ENCODE measurements around the gene ZNF211.

ZNF211 gene

DNA sequence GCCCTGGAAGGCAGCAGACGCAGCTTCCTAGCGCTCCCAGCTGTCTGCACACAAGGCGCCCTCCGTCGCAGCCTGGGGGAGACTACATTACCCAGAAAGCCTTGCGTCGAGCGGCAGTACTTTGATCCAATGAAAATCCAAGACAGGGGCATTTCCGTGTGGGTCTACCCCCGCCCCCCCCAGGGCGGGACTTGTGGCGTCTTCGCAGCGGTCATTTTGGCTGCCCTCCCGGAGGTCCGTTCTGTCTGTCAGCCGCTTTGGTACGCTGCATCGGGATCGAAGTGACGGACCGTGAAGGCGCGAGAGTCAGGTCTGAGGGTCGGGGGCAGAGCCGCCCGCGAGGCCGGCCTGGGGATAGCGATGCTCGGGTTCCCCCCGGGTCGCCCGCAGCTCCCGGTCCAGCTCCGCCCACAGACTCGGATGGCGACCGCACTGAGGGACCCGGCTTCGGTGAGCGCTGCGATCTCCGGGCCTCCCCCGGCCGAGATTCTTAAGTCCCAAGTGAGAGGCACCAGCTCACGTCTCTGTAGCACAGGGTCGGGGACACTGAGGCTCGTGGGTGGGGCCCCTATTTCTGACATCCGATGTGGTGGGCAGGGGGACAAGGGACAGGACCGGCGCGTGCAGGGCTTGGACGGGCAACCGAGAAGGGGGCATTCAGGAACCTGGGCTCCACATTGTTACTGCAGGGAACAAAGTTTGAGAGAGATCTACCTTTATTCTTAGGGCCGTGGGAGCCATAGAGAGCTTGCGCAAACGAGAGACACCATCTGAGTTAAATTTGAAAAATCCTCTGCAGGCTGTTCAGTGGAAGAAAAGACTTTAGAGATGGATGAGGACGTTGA, at the start of gene ZNF211:
Gene ZNF211, plus strand, starts transcription at position 182 of the 845 bp plus-strand sequence. Its CDS starts 179 bp downstream, at position 361.
- peak; percentile 95 for DNase-seq

DNA sequence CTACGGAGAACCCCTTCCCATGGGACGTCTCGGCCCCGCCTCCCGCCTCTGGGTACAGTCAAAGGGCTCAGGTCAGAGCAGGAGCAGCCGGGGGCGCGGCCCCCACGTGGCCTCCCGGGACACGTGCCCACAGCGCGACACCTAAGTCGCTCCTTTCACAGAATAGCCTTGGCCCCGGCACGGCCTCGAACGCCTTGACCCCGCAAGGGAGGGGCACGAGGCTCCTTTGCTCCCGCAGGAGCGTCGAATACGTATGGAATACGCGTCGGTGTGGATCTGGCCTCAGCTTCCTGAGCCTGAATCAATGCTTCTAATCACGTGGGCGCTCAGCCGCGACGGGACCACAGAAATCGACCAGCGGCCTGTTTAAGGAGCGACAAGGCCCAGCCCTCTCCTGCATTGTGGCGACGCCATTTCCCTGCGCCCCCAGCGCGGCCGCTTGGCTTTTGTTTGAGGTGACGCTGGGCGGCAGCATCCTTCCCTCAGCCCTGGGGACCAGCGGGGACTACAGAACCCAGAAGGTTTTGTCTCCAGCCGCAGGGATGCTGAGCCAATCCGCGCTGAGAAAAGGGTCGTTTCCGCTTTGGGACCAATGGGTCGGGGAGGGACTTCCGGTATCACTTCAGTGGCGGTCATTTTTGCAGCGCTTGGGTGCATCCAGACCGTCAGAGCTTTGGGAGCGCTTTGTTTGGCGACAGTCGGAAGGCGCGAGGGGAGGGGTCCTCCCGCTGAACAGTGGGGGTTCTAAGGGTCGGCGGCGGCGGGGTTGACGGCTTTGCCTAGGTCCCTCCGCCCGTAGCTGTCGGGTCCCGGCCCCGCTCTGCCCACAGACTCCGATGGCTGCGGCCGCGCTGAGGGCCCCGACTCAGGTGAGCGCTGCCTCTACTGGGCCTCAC, 49.2 kb upstream of the ZNF211 start, which contains the start of gene ZIK1:
Gene ZIK1, plus strand, starts transcription at position 625 of the 896 bp plus-strand sequence. Its CDS starts 212 bp downstream, at position 837.
- DNase-seq, result peak; percentile 96

DNA sequence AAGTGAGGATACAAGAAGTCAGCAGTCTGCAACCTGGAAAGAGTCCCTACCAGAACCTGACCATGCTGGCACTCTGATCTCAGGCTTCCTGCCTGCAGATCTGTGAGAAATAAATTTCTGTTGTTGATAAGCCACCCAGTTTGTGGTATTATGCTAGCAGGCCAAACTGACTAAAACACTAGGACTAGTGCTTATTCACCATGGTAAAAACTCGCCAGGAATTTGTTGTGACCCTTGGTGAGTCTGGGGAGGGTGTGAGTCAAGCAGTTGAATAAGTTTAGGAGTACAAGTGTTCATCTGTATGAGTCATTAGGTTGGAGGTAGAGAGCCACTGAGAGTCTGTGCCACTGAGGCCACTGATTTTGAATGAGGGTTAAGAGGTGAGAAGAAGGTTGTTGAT, 45.4 kb upstream of the ZNF211 start:
- DNase-seq, result peak; percentile 69

DNA sequence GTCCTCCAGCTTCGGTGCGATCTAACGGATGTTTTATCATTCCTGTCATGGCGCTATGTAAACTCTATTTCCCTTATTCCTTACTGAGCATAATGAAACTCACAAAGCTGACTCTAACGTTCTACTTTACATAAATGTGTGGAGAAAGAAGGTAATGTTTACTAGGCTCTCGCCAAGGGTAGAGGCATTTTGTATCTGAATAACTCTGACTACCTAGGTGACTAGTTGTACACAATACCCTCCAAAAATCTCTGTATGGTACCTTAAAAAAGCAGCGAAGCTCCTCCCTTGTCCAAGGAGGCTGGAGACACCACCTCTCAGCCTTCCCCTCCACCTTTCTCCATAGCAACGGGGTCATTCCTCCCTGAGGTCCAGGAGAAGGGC, 33.6 kb upstream of the ZNF211 start:
- DNase-seq, result no peak

DNA sequence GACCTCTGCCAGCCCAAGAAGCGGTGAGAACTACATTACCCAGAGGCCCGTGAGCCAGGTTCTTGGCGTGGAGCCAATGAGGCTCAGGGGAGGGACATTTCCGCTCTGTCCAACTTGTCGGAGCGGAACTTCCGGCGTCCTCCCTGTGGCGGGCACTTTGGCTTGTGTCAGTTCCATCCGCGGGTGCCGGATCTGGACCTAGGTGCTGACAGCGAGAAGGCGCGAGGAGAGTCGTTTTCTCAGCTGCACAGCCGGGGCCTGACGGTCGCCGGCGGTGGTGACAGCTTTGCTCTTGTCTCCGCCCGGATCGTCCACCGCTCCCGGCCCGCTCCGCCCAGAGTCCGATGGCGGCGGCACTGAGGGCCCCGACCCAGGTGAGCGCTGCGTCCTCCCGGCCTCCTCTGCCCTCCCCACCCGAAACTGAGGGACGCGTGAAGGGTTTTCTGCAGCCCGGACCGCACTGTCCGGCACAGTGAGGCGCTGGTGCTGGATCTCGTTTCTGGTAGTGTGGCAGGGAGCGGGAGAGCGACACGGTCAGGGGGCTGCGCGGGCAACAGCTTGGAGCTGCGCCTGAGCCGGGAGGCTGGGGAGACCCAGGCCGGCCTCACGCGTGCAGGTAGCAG, 33.1 kb upstream of the ZNF211 start, which contains the start of gene ZNF530:
Gene ZNF530, plus strand, starts transcription at position 125 of the 623 bp plus-strand sequence. CDS start 4,461 bp downstream, outside the sequence.
- peak; percentile 94 for DNase-seq

DNA sequence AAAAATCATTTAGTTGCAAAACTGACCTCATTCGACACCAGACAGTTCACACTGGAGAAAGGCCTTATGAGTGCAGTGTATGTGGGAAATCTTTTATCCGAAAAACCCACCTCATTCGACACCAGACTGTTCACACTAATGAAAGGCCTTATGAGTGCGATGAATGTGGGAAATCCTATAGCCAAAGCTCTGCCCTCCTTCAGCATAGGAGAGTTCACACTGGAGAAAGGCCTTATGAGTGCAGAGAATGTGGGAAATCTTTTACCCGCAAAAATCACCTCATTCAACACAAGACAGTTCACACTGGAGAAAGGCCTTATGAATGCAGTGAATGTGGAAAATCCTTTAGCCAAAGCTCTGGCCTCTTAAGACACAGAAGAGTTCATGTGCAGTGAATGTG, 26.0 kb upstream of the ZNF211 start:
- no peak for DNase-seq

DNA sequence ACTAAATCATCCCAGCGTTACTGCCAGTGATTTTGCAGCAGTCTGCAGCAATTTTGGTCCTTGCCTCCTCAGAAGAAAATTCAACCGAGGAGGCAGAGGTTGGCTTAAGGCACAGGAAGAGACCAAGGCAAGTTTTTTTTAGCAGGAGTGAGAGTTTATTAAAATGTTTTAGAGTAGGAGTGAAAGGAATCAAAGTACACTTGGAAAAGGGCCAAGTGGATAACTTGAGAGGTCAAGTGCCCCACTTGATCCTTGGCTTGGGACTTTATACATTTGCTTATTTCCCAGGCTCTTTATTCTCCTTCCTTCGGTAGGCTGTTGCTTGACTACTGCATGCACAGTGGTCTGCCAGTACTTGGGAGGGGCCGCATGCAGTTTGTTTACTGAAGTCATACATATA, 21.9 kb upstream of the ZNF211 start:
- no peak for DNase-seq

DNA sequence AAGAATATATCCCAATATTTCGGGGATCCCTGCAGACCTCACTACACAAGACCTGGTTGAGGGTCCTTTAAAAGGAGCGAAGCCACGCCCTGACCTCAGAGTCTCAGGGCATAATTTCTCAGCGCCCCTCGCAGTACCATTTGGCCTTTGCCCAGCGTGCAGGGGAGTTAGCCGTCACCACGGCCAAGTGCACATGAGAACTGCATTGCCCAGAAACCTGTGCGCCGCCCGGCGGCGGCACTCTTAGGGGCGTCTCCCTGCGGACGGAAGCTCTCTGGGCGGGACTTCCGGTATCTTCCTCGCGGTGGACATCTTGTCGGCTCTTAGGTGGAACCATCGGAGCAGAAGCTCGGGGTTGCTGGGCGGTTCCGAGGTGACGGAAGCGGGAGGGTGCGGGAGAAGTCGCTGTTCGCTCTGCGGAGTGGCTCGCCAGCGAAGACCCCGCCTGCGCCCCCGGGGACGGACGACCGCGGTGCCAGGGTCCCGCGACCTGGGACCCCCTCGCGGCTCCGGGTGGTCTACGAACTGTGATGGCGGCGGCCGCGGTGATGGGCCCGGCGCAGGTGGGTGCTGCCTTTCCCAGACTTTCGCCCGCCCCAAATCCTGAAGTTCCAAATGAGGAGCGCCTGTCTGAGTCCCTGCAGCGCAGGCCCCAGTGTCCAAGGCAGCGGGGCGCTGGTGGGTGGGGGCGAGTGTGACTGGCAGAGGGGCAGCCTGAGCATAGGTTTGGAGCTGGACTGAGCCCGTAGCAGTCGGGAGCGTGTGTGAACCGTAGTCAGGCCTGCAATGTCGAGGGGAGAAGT, 18.8 kb upstream of the ZNF211 start, which contains the start of gene ZNF134:
Gene ZNF134, plus strand, starts transcription at position 302 of the 803 bp plus-strand sequence. CDS start 5,227 bp downstream, outside the sequence.
- peak; percentile 90 for DNase-seq

DNA sequence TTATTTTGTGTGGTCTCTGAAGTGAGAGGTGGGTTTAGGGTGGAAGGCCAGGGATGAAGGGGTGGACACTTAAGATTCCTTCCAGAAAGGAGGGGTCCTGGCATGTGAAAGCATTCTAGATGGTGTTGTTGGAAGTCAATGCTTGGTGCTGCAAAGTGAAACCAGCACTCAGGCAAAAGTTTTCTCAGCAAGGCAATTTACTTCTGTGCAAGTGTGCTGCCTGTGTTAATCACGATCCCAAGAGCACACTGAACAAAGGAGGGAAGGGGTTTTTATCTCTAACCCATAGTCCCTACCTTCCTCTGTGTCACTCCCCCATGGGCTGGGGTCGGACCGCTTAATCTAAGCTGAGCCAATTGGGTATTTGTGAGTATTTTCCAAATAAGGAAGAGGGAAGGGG, 17.6 kb upstream of the ZNF211 start:
- DNase-seq, result no peak

DNA sequence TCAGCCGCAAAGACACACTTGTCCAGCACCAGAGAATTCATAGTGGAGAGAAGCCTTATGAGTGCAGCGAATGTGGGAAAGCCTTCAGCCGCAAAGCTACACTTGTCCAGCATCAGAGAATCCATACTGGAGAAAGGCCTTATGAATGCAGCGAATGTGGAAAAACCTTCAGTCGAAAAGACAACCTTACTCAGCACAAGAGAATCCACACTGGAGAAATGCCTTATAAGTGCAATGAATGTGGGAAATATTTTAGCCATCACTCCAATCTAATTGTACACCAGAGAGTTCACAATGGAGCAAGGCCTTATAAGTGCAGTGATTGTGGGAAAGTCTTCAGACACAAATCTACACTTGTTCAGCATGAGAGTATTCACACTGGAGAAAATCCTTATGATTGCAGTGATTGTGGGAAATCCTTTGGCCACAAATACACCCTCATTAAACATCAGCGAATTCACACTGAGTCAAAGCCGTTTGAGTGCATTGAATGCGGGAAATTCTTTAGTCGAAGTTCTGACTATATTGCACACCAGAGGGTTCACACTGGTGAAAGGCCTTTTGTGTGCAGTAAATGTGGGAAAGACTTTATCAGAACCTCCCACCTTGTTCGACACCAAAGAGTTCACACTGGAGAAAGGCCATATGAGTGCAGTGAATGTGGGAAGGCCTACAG, 12.2 kb upstream of the ZNF211 start:
- DNase-seq, result peak; percentile 19

DNA sequence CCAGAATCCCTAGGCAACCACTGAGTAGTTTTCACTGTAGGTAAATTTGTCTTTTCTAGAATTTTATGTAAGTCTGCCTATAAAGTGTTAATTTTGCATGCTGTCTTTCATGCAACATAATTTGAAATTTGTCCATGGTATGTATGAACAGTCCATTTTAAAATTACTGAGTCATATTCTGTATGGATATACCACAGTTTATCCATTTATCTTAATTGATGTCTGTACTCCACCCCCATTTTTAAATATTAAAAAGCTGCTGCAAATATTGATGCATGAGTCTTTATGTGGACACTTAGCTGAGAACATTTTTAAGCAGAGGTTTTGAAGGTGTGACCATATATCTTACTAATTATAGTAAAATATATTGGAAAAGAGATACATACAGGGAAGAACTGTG, 9.9 kb upstream of the ZNF211 start:
- no peak for DNase-seq

DNA sequence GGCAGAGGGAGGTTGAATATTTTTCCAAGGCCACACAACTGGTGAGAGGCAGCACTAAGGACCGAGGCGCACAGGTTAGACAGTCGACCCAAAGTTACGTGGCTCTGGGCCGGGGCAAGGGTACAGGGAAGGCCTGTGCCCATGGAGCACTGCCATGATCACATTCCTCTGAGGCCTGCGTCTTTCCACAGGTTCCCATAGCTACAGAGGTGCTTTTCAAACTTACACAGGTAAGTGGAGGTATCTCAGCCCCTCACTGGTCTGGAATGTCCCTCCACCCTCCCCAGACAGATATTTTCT, 814 bp downstream of the ZNF211 start:
- no peak for DNase-seq

DNA sequence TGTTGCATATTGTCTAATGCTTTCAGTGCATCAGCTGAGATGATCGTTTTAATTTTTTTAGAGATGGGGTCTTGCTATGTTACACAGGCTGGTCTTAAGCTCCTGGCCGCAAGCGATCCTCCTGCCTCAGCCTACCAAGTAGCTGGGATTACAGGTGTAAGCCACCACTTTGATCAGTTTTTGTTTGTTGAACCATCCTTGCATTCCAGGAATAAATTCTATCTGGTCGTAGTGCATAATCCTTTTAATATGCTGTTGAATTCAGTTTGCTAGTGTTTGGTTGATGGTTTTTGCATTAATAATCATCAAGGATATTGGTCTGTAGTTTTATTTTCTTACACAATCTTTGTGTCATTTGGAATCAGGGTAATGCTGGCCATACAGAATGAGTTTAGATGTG, 4.4 kb downstream of the ZNF211 start:
- DNase-seq, result no peak

DNA sequence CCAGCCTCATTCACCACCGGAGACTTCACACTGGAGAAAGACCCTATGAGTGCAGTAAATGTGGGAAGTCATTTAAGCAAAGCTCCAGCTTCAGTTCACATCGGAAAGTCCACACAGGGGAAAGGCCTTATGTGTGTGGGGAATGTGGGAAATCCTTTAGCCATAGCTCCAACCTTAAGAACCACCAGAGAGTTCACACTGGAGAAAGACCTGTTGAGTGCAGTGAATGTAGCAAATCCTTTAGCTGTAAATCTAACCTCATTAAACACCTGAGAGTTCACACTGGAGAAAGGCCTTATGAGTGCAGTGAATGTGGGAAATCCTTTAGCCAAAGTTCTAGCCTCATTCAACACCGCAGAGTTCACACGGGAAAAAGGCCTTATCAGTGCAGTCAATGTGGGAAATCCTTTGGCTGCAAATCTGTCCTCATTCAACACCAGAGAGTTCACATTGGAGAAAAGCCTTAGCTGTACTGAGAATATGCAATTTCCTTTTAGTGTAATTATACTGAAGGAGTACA, 8.8 kb downstream of the ZNF211 start:
- no peak for DNase-seq

DNA sequence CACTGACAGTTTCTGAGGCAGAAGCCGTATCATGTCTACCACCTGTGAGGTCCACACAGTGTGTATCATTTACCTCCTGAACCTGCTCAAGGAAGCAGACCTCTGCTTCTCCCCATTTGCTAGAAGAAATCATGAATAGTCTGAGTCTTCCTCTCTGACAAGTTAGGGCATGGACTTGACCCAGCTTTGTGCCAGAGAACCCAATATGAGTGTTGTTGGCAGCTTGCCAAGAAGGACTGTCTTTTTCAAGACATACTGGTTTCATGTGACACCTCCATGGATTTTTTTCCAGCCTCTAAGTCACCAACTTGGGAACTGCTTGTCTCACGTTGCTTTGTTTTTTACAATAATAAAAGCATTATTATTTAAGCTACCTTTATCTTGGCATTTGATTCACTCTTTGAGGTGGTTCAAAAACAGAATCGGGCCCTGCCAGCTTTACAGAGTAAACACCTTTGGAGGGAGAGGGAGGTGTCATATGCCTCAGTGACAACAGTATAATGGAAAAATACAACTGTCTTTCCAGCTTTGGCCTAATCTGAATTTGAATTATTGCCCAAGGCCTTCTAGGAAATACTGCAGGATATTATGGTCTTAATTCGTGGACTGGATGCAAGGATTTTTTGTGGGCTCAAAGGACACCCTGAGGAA, 9.6 kb downstream of the ZNF211 start:
- DNase-seq, result no peak

DNA sequence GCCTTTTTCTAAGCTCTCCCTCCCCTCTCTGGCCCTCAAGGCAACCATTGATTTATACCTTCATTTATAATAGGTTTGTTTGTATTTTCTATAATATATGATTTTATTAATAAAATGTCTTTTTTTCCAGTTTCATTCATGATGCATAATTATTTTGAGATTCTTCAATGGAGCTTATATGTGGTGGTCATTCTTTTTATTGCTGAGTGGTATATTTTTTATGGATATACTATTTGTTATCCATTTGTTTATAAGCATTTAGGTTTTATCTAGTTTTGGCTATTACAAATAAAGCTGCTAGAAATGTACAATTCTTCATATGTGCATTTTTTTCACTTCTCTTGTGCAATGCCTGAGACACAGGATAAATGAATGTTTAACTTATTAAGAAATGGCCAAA, 10.8 kb downstream of the ZNF211 start:
- no peak for DNase-seq

DNA sequence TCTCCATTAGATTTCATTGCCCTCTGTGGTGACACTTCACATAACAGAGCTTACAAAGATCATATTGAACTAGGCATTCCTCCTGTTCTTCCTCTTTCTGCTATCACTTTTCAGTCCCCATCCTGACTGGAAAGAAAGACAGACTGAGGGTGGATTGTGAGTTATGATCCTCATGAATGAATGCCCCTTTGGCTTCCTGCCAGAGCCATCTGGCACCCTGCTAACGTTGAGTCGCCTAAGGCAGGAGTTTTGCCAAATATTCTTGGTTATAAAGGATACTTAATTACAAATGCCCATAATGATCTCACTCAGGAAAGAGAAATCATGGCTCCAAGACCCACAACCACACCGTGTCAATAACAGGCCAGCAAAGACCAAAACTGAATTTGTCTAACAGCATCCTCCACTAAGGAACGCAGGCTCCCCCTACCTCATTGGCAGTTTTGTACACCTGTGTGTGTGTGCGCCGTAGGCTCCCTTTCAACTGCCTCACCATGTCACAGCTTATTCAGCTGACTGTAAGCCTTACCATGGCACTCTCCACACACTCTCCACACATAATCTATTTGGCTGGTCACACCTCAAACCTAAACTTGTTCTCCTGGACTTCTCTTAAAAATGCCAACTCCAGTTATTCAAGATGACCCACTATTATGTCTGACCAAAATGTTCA, 15.5 kb downstream of the ZNF211 start:
- no peak for DNase-seq

DNA sequence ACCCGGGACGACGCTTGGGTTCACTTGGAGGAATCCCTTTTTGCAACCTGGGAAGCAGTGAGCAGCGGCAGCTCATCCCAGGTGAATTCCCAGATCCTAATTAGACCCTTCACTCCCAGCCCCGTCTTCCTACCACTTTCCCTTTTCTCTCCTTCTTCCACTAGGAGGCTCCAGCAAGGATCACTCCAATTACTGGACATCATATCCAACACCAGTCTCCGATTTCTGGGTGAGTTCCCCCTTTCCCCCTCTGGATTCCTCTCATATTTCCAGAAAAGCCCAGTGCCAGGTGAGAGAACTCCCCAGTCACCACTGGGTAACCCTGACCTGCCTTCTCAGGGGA, 18.7 kb downstream of the ZNF211 start:
- no peak for DNase-seq

DNA sequence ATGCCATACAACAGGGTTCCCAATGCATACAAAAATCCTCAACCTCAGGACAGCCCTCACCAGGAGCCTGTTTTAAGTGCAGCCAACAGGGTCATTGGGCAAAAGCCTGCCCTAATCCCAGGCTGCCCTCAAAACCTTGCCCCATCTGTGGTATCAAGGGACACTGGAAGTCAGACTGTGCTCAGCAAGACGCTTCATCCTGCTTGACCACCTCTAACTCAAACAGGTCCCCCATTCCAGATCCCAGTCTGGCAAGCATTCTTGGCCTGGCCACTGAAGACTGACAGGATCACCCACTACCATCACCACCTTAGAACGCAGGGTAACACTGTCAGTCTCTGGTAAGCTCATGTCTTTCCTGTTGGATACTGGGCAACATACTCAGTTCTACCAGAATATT, 20.7 kb downstream of the ZNF211 start:
- DNase-seq, result no peak

DNA sequence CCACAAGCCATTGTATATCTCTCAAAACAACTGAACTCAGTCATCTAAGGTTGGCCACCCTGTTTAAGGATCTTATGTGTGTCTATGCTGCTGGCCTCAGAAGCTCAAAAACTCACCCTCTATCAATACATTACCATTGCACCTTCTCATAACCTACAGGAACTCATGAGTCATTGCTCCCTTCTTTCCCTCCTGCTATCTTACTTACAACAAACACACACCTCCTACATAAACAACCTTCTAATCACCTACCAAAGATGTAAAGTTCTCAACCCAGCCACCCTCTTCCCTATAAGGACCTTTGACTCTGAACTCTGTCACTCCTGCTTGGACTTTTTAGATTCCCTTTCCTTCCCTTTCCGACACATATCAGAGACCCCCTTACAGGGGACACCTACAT, 22.5 kb downstream of the ZNF211 start:
- no peak for DNase-seq

DNA sequence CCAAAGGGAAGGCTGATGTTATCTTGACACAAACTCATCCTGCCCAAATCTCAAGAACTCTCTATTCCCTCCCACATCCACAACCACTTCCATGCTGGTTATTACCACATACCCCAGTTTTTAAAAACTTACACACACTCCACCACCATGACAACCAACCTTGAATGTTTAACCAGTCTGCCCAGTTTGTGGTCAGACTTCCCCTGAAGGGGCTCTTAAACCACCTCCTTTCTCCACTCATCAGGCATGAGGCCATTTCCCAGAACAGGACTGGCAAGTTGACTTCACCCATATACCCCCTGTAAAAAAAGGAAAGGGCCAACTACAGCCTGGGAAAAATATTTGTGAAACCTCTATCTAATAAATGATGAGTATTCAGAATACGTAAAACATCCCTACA, 23.4 kb downstream of the ZNF211 start:
- no peak for DNase-seq

Data from fibroblast of skin of right biceps (primary cell).